Neural cell (in vitro differentiated cells): ENCODE data around the gene GRPEL2. TPM values are rescaled to one million over a fixed set of nuclear protein-coding genes. Genes with fewer than 3 reads are reported as not detected.

Experiments
- H2AFZ ChIP-seq: fragments of 200-600, 300-800 bp; sonication (generic), shearing (Covaris generic); 2 replicates; pipeline ENCODE4 v1.6.0; 2014; ENCODE audit warnings: low read depth, mild to moderate bottlenecking, antibody characterized with exemption, low read length, moderate library complexity
- H3F3A ChIP-seq: fragments of 200-600 bp; shearing (Covaris generic); 2 replicates; pipeline ENCODE4 v1.6.1; 2016; ENCODE audit warnings: mild to moderate bottlenecking, moderate library complexity, mixed read lengths, antibody characterized with exemption, low read length; ENCODE audit not compliant: insufficient read depth, poor library complexity, severe bottlenecking
- H3K27ac ChIP-seq: fragments of 200-600, 300-800 bp; sonication (generic), shearing (Covaris generic); 2 replicates; pipeline ENCODE4 v1.5.1; 2014; ENCODE audit warnings: mild to moderate bottlenecking, low read length, moderate library complexity
- H3K27me3 ChIP-seq: fragments of 300-800, 200-600 bp; sonication (generic), shearing (Covaris generic); 2 replicates; pipeline ENCODE4 v1.6.0; 2014; ENCODE audit warnings: mild to moderate bottlenecking, low read depth, low read length, moderate library complexity; ENCODE audit not compliant: insufficient read depth
- H3K36me3 ChIP-seq: fragments of 300-800, 200-600 bp; sonication (generic), shearing (Covaris generic); 2 replicates; pipeline ENCODE4 v1.5.1; 2014; ENCODE audit warnings: mild to moderate bottlenecking, antibody characterized with exemption, low read length, moderate library complexity; ENCODE audit not compliant: insufficient read depth
- H3K4me2 ChIP-seq: fragments of 300-800, 200-600 bp; sonication (generic), shearing (Covaris generic); 2 replicates; pipeline ENCODE4 v1.6.0; 2014; ENCODE audit warnings: mild to moderate bottlenecking, low read length
- H3K4me3 ChIP-seq: fragments of 300-800, 200-600 bp; sonication (generic), shearing (Covaris generic); 2 replicates; pipeline ENCODE4 v1.5.1; 2014; ENCODE audit warnings: mild to moderate bottlenecking, low read length, moderate library complexity
- H3K79me2 ChIP-seq: fragments of 200-600 bp; shearing (Covaris generic); replicated peaks from 2 replicates; pipeline ENCODE4 v1.6.0; 2014; ENCODE audit warnings: mild to moderate bottlenecking, low read length, moderate library complexity; ENCODE audit not compliant: insufficient read depth
- H3K9ac ChIP-seq: fragments of 300-800, 200-600 bp; sonication (generic), shearing (Covaris generic); 2 replicates; pipeline ENCODE4 v1.6.1; 2016; ENCODE audit warnings: mild to moderate bottlenecking, low read length, mixed read lengths
- H3K9me2 ChIP-seq: fragments of 200-600 bp; shearing (Covaris generic); 2 replicates; pipeline ENCODE4 v1.6.1; 2016; ENCODE audit warnings: mild to moderate bottlenecking, low read length, mixed read lengths; ENCODE audit not compliant: insufficient read depth
- H3K9me3 ChIP-seq: fragments of 200-600, 300-800 bp; sonication (generic), shearing (Covaris generic); 2 replicates; pipeline ENCODE4 v1.6.1; 2016; ENCODE audit warnings: mild to moderate bottlenecking, mixed run types, low read length, moderate library complexity, mixed read lengths
- H4K20me1 ChIP-seq: fragments of 200-600 bp; shearing (Covaris generic); 2 replicates; pipeline ENCODE4 v1.6.1; 2016; ENCODE audit warnings: mild to moderate bottlenecking, mixed run types; ENCODE audit not compliant: insufficient read depth
- POLR2AphosphoS5 ChIP-seq: IDR thresholded peaks from 2 replicates; pipeline ENCODE4 v1.6.1; 2012
- RAD21 ChIP-seq: fragments of 450-650 bp; conservative IDR thresholded peaks from 2 replicates; pipeline ENCODE4 v1.6.1; 2014; ENCODE audit warnings: antibody characterized with exemption, mild to moderate bottlenecking, moderate library complexity
- SMC3 ChIP-seq: fragments of 450-650 bp; conservative IDR thresholded peaks from 2 replicates; pipeline ENCODE4 v1.6.1; 2014; ENCODE audit warnings: antibody characterized with exemption, mild to moderate bottlenecking, moderate library complexity; ENCODE audit not compliant: poor library complexity
- polyA plus RNA-seq: library from polyadenylated mRNA; depleted of rRNA; stranded (reverse); fragments of >200 nt; gene quantifications from 2 replicates; pipeline ENCODE4 v1.2.3, GENCODE V29; 2014
- TF ChIP-seq, protein P1 (sequence below): IDR thresholded peaks from 2 replicates; pipeline ENCODE4 v1.6.1; 2012; ENCODE audit warnings: borderline replicate concordance
- TF ChIP-seq, protein P2 (sequence below): fragments of 450-650 bp; IDR thresholded peaks from 2 replicates; pipeline ENCODE4 v1.5.1; 2014; ENCODE audit warnings: antibody characterized with exemption, mild to moderate bottlenecking, moderate library complexity; ENCODE audit not compliant: poor library complexity, severe bottlenecking

The GRPEL2 gene
- polyA plus RNA-seq, 1 donor from 2014 or later, result 19.3 TPM

DNA sequence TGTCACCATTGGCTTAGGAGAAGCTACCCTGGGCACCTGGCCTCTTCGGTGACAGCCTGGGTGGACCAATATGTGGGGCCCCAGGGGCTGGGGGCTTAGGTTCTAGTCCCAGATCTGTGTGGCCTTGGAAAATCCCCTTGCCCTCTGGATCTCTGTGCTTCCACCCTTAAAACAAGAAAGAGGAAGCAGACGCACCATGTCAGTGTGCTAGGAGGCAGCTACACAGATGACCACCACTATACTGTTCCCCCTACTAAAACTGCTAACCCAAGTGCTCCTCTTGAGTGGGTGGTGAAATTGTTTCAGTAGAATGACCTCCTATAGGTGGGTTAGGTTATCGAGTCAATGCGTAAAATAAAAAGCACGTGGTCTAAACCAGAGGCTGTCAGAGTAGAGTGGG is 42.7 kb upstream of the GRPEL2 start:
- H3K4me3 ChIP-seq, result no peak overlapping the region

DNA sequence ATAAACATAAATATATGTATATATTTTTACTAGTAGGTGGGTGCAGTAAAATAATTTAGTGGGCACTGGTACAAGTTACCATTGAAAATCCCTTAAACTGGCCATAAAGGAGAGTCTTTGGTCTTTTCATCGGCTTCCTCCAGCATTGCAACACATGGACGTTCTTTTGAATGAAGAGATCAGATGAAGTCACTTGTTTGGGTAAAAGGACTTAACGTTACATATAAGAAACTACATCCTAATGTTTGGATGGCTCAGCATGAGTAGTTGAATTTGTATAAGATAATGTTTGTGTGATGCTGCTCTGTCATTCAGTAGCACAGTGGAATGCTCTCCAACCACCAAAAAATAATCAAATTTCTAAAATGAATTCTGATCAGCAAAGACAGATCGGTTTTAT is 42.1 kb upstream of the GRPEL2 start:
- Histone ChIP-seq H4K20me1 (no peaks in the 10 kb centered on the region), H2AFZ (no peak overlapping the region), H3K4me3 (no peak overlapping the region), H3K27ac (no peak overlapping the region), H3K9ac (no peak overlapping the region), H3K27me3 (no peaks in the 10 kb centered on the region), H3K36me3 (no peaks in the 10 kb centered on the region), H3K9me3 (no peaks in the 10 kb centered on the region), H3F3A (no peaks in the 10 kb centered on the region), H3K79me2 (no peaks in the 10 kb centered on the region), H3K9me2 (no peaks in the 10 kb centered on the region), H3K4me2 (no peak overlapping the region)
- TF ChIP-seq RAD21 (no peak), POLR2AphosphoS5 (no peak), SMC3 (no peak)
- TF ChIP-seq, protein P1, sequence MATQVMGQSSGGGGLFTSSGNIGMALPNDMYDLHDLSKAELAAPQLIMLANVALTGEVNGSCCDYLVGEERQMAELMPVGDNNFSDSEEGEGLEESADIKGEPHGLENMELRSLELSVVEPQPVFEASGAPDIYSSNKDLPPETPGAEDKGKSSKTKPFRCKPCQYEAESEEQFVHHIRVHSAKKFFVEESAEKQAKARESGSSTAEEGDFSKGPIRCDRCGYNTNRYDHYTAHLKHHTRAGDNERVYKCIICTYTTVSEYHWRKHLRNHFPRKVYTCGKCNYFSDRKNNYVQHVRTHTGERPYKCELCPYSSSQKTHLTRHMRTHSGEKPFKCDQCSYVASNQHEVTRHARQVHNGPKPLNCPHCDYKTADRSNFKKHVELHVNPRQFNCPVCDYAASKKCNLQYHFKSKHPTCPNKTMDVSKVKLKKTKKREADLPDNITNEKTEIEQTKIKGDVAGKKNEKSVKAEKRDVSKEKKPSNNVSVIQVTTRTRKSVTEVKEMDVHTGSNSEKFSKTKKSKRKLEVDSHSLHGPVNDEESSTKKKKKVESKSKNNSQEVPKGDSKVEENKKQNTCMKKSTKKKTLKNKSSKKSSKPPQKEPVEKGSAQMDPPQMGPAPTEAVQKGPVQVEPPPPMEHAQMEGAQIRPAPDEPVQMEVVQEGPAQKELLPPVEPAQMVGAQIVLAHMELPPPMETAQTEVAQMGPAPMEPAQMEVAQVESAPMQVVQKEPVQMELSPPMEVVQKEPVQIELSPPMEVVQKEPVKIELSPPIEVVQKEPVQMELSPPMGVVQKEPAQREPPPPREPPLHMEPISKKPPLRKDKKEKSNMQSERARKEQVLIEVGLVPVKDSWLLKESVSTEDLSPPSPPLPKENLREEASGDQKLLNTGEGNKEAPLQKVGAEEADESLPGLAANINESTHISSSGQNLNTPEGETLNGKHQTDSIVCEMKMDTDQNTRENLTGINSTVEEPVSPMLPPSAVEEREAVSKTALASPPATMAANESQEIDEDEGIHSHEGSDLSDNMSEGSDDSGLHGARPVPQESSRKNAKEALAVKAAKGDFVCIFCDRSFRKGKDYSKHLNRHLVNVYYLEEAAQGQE, result no peak

More for the DNA sequence above, 42.7 kb upstream of the GRPEL2 start:
- TF ChIP-seq, protein P1, result no peak
- TF ChIP-seq, protein P2, sequence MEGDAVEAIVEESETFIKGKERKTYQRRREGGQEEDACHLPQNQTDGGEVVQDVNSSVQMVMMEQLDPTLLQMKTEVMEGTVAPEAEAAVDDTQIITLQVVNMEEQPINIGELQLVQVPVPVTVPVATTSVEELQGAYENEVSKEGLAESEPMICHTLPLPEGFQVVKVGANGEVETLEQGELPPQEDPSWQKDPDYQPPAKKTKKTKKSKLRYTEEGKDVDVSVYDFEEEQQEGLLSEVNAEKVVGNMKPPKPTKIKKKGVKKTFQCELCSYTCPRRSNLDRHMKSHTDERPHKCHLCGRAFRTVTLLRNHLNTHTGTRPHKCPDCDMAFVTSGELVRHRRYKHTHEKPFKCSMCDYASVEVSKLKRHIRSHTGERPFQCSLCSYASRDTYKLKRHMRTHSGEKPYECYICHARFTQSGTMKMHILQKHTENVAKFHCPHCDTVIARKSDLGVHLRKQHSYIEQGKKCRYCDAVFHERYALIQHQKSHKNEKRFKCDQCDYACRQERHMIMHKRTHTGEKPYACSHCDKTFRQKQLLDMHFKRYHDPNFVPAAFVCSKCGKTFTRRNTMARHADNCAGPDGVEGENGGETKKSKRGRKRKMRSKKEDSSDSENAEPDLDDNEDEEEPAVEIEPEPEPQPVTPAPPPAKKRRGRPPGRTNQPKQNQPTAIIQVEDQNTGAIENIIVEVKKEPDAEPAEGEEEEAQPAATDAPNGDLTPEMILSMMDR, result no peak
- Histone ChIP-seq H3K36me3 (no peaks in the 10 kb centered on the region), H3K27ac (no peak overlapping the region), H4K20me1 (no peaks in the 10 kb centered on the region), H3F3A (no peaks in the 10 kb centered on the region), H3K9ac (no peak overlapping the region), H2AFZ (no peak overlapping the region), H3K79me2 (no peaks in the 10 kb centered on the region), H3K9me2 (no peaks in the 10 kb centered on the region), H3K4me2 (no peak overlapping the region), H3K27me3 (no peaks in the 10 kb centered on the region), H3K9me3 (no peaks in the 10 kb centered on the region)
